ENCODE data around the gene DIP2B.

The DIP2B gene, protein sequence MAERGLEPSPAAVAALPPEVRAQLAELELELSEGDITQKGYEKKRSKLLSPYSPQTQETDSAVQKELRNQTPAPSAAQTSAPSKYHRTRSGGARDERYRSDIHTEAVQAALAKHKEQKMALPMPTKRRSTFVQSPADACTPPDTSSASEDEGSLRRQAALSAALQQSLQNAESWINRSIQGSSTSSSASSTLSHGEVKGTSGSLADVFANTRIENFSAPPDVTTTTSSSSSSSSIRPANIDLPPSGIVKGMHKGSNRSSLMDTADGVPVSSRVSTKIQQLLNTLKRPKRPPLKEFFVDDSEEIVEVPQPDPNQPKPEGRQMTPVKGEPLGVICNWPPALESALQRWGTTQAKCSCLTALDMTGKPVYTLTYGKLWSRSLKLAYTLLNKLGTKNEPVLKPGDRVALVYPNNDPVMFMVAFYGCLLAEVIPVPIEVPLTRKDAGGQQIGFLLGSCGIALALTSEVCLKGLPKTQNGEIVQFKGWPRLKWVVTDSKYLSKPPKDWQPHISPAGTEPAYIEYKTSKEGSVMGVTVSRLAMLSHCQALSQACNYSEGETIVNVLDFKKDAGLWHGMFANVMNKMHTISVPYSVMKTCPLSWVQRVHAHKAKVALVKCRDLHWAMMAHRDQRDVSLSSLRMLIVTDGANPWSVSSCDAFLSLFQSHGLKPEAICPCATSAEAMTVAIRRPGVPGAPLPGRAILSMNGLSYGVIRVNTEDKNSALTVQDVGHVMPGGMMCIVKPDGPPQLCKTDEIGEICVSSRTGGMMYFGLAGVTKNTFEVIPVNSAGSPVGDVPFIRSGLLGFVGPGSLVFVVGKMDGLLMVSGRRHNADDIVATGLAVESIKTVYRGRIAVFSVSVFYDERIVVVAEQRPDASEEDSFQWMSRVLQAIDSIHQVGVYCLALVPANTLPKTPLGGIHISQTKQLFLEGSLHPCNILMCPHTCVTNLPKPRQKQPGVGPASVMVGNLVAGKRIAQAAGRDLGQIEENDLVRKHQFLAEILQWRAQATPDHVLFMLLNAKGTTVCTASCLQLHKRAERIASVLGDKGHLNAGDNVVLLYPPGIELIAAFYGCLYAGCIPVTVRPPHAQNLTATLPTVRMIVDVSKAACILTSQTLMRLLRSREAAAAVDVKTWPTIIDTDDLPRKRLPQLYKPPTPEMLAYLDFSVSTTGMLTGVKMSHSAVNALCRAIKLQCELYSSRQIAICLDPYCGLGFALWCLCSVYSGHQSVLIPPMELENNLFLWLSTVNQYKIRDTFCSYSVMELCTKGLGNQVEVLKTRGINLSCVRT (N-terminal part only)

DNA sequence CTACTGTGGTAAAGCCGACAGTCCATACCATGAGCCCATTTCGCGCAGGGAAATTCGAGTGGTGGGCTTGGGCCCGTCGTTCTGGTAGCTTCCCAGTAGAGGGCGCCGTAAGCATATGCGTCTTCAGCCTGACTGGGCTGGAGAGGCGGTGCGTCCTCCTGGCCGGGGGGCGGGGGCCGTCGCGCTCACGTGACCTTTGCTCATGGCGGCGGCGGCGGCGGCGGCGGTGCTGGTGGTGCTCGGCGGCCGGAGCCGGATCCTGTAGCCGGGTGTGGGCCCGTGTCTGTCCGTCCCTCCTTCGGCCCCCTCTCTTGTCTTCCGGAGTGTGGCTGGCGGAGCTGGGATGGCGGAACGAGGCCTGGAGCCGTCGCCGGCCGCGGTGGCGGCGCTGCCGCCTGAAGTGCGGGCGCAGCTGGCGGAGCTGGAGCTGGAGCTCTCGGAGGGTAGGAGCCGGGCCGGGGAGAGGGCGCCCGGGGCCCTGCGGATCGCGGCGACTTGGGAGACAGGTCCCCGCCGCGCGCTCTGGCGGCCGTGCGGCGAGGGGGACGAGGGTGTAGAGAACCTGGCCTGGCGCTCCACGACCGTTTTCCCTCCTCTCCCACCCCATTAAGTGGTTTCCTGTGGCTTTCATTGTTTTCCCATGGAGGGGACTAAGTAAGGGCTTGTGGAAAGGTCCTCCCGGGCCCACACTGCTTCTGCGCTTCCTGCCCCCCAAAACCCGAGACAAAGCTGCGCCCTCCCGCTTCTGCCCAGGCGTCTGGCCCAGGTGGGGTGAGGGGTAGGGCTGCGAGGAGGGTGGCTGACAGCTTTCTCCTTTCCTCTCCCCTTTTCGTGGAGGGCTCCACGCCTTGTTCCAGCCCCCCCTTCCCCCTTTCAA, at the start of gene DIP2B:
DIP2B (plus strand) TSS at position 188 of the 877 bp plus-strand sequence; CDS start at position 344, 156 bp downstream.
- Histone ChIP-seq H3K9me3 (no peaks in the 10 kb centered on the region), H3K36me3 (no peaks in the 10 kb centered on the region), H3K4me3 (peak within 1 kb of the TSS; percentile 85 to 94), H3K27me3 (no peaks in the 10 kb centered on the region), H3K27ac (peak within 1 kb of the TSS; percentile 92 to 98), H3K4me1 (peaks cover 0 to 42% (median 25%) of the 10 kb centered on the region in 4 donors)
- intact Hi-C loops (cut with DNase I; ENCODE audit: low total_unique reads) = loop anchor here (1.0 to 5.0 kb wide), 2 partner anchors 135 to 232 kb away; no protein-coding TSS in a partner anchor
- DNase-seq = peak; percentile 95 to 96
- TF ChIP-seq CTCF (IDR thresholded peaks at IDR 0.05) = peak; percentile 94 to 97

- no peak for TF ChIP-seq CTCF (IDR thresholded peaks at IDR 0.05)
- intact Hi-C loops (cut with DNase I; ENCODE audit: low total_unique reads) = no loop called here
- peaks cover 37 to 70% (median 43%) of the 10 kb centered on the region in 3 donors for H3K36me3 ChIP-seq
Measured at GRCh38 chr12:50458606-50459005, 46.2 kb upstream of the DIP2B start.

DNA sequence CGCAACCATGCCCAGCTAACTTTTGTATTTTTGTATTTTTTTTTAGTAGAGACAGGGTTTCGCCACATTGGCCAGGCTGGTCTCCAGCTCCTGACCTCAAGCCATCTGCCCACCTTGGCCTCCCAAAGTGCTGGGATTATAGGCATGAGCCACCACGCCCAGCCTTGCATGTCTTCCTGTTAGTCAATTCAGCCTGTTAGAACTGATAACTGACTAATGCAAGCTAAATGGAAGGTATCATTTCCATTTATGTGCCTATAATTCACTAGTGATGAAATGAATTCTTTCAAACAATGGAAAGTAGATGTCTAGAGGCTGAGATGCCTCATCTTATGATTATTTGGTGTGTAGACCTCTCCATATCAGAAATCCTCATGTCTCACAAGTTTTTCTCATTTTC, 37.3 kb upstream of the DIP2B start:
- Histone ChIP-seq H3K9me3 (no peaks in the 10 kb centered on the region), H3K4me3 (no peak overlapping the region), H3K27ac (no peak overlapping the region), H3K27me3 (no peaks in the 10 kb centered on the region), H3K4me1 (no peaks in the 10 kb centered on the region), H3K36me3 (peaks cover 71 to 97% (median 84%) of the 10 kb centered on the region in 3 donors)
- intact Hi-C loops (cut with DNase I; ENCODE audit: low total_unique reads) = no loop called here
- no peak for TF ChIP-seq CTCF (IDR thresholded peaks at IDR 0.05)
- DNase-seq = no peak

More at GRCh38 chr12:50458606-50459005, 46.2 kb upstream of the DIP2B start:
- Histone ChIP-seq H3K4me1 (no peaks in the 10 kb centered on the region), H3K27me3 (no peaks in the 10 kb centered on the region), H3K9me3 (no peaks in the 10 kb centered on the region), H3K4me3 (no peak overlapping the region), H3K27ac (no peak overlapping the region)
- no peak for DNase-seq

- no peaks in the 10 kb centered on the region for H3K9me3 ChIP-seq
- H3K4me3 ChIP-seq = no peak overlapping the region
- peaks cover 42 to 49% (median 44%) of the 10 kb centered on the region in 3 donors for H3K36me3 ChIP-seq
- H3K4me1 ChIP-seq = no peaks in the 10 kb centered on the region
- intact Hi-C loops (cut with DNase I; ENCODE audit: low total_unique reads) = no loop called here
- H3K27me3 ChIP-seq = no peaks in the 10 kb centered on the region
- TF ChIP-seq CTCF (IDR thresholded peaks at IDR 0.05) = no peak
- DNase-seq = no peak
- H3K27ac ChIP-seq = no peak overlapping the region
Measured at GRCh38 chr12:50477241-50477832, 27.4 kb upstream of the DIP2B start.

Measured in tibial artery (tissue), 4 donors.